Neuronal stem cell (in vitro differentiated cells): ENCODE measurements around the gene ZFHX3.

Experiments
- DNase-seq: peaks from one replicate; pipeline ENCODE4 v3.0.0-alpha.2; 2013; ENCODE audit warnings: low spot score
- H2AFZ ChIP-seq: one replicate; pipeline ENCODE4 v1.6.1; 2013; ENCODE audit warnings: mild to moderate bottlenecking, low read length, inconsistent platforms
- H2AK5ac ChIP-seq: 2 replicates; pipeline ENCODE4 v1.6.1; 2013; ENCODE audit warnings: low read depth, mild to moderate bottlenecking, inconsistent platforms, low read length, moderate library complexity, mixed read lengths
- H2BK120ac ChIP-seq: 2 replicates; pipeline ENCODE4 v1.6.1; 2013; ENCODE audit warnings: low read depth, mild to moderate bottlenecking, inconsistent platforms, low read length, moderate library complexity, mixed read lengths
- H2BK12ac ChIP-seq: one replicate; pipeline ENCODE4 v1.6.1; 2013; ENCODE audit warnings: low read length, inconsistent platforms
- H2BK15ac ChIP-seq: 2 replicates; pipeline ENCODE4 v1.6.1; 2013; ENCODE audit warnings: mild to moderate bottlenecking, low read length, inconsistent platforms, mixed read lengths
- H2BK5ac ChIP-seq: one replicate; pipeline ENCODE4 v1.6.1; 2013; ENCODE audit warnings: inconsistent platforms, mild to moderate bottlenecking, low read length, moderate library complexity
- H3K14ac ChIP-seq: one replicate; pipeline ENCODE4 v1.6.1; 2013; ENCODE audit warnings: low read length, inconsistent platforms
- H3K18ac ChIP-seq: 2 replicates; pipeline ENCODE4 v1.6.1; 2013; ENCODE audit warnings: low read length, inconsistent platforms
- H3K23ac ChIP-seq: 2 replicates; pipeline ENCODE4 v1.6.1; 2013; ENCODE audit warnings: low read depth, mild to moderate bottlenecking, mixed read lengths, low read length, inconsistent platforms; ENCODE audit not compliant: poor library complexity
- H3K27ac ChIP-seq: replicated peaks from 3 replicates; pipeline ENCODE4 v1.5.1; 2013; ENCODE audit warnings: low read length, inconsistent platforms
- H3K27me3 ChIP-seq, 3 experiments: 2 replicates each; pipeline ENCODE4 v1.6.1; 2013; ENCODE audit warnings: low read length in 3 of 3, mild to moderate bottlenecking in 2 of 3, inconsistent platforms in 1 of 3, low read depth in 1 of 3, mixed read lengths in 1 of 3, moderate library complexity in 1 of 3; ENCODE audit not compliant: control insufficient read depth in 3 of 3, insufficient read depth in 3 of 3
- H3K36me3 ChIP-seq, 2 donors: replicated peaks in 1 of 2; 2 replicates each; pipeline ENCODE4 v1.6.1; 2013; ENCODE audit warnings: low read length in 2 of 2; ENCODE audit not compliant: control insufficient read depth in 2 of 2, insufficient read depth in 2 of 2
- H3K4ac ChIP-seq: 2 replicates; pipeline ENCODE4 v1.6.1; 2013; ENCODE audit warnings: inconsistent platforms, mild to moderate bottlenecking, low read length, moderate library complexity
- H3K4me1 ChIP-seq, 2 donors: 1 replicate in 1 of 2; 2 replicates in 1 of 2; pipeline ENCODE4 v1.6.1; 2013; ENCODE audit warnings: low read length in 2 of 2, low read depth in 1 of 2; ENCODE audit not compliant: control insufficient read depth in 2 of 2, insufficient read depth in 1 of 2
- H3K4me2 ChIP-seq: one replicate; pipeline ENCODE4 v1.6.1; 2013; ENCODE audit warnings: mild to moderate bottlenecking, low read length, inconsistent platforms; ENCODE audit not compliant: insufficient read depth, poor library complexity, severe bottlenecking
- H3K4me3 ChIP-seq, 2 donors: 2 replicates each; pipeline ENCODE4 v1.5.1; 2013; ENCODE audit warnings: low read length in 2 of 2, mild to moderate bottlenecking in 2 of 2, inconsistent platforms in 1 of 2, moderate library complexity in 1 of 2
- H3K79me1 ChIP-seq: one replicate; pipeline ENCODE4 v1.6.1; 2013; ENCODE audit warnings: low read depth, mild to moderate bottlenecking, inconsistent platforms, low read length, moderate library complexity
- H3K9ac ChIP-seq: one replicate; pipeline ENCODE4 v1.6.1; 2013; ENCODE audit warnings: mild to moderate bottlenecking, low read depth, low read length, inconsistent platforms; ENCODE audit not compliant: poor library complexity
- H3K9me3 ChIP-seq, 2 donors: replicated peaks in 1 of 2; 2 replicates each; pipeline versions ENCODE3 to v1.6.1; 2013; ENCODE audit warnings: low read length in 2 of 2, mild to moderate bottlenecking in 2 of 2, inconsistent platforms in 1 of 2, low read depth in 1 of 2, mixed read lengths in 1 of 2, moderate library complexity in 1 of 2; ENCODE audit not compliant: control insufficient read depth in 2 of 2, insufficient read depth in 1 of 2
- H4K8ac ChIP-seq: one replicate; pipeline ENCODE4 v1.6.1; 2013; ENCODE audit warnings: low read depth, mild to moderate bottlenecking, inconsistent platforms, low read length, moderate library complexity
- H4K91ac ChIP-seq: one replicate; pipeline ENCODE4 v1.6.1; 2013; ENCODE audit warnings: low read length, low read depth, mild to moderate bottlenecking, inconsistent platforms; ENCODE audit not compliant: poor library complexity
- WGBS, 2 donors: extraction: QIAGEN DNeasy Blood & Tissue Kit; methylation state at CpG; one replicate each; pipeline ENCODE4 v1.1.7; 2013; ENCODE audit warnings: missing lambda C conversion rate in 2 of 2, mixed read lengths in 1 of 2; ENCODE audit not compliant: insufficient read length in 2 of 2, insufficient replicate concordance in 1 of 2; ENCODE audit errors: extremely low coverage in 2 of 2; 5-methylcytosine and 5-hydroxymethylcytosine counted together

Gene ZFHX3

DNA sequence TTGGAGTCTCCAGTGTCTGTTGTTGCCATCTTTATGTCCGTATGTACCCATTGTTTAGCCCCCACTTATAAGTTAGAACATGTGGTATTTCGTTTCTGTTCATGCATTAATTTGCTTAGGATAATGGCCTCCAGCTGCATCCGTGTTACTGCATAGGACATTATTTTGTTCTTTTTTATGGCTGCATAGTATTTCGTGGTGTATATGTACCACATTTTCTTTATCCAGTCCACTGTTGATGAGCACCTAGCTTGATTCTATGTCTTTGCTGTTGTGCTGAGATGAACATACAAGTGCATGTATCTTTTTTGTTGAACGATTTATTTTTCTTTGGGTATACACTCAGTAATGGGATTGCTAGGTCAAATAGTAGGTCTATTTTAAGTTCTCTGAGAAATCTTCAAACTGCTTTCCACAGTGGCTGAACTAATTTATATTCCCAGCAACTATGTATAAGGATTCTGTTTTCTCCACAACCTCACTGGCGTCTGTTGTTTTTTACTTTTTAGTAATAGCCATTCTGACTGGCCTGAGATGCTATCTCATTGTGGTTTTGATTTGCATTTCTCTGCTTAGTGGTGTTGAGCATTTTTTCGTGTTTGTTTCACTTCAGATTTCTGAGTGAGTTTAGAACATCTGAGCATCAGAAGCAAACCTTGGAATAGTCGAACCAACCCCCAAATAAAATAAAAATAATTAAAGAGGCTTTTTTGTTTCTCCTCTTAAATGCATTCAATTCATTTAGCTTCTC lies 304.7 kb downstream of the ZFHX3 start:
- H3K27me3 ChIP-seq = no peaks in the 10 kb centered on the region
- H2BK15ac ChIP-seq = no peak overlapping the region
- no peak overlapping the region for H2BK12ac ChIP-seq
- H3K4me2 ChIP-seq = no peak overlapping the region
- no peak overlapping the region for H2BK5ac ChIP-seq
- peaks cover 0 to 3% of the 10 kb centered on the region in 2 donors for H3K9me3 ChIP-seq
- H4K91ac ChIP-seq = no peak overlapping the region
- peaks cover 0 to 4% of the 10 kb centered on the region in 2 donors for H3K36me3 ChIP-seq
- H4K8ac ChIP-seq = no peak overlapping the region
- no peak overlapping the region for H3K27ac ChIP-seq
- H3K4me3 ChIP-seq = no peak overlapping the region
- H2AK5ac ChIP-seq = no peak overlapping the region
- DNase-seq = no peak
- no peak overlapping the region for H3K4ac ChIP-seq
- peaks cover 0 to 9% of the 10 kb centered on the region in 2 donors for H3K4me1 ChIP-seq
- H3K14ac ChIP-seq = no peak overlapping the region
- H3K18ac ChIP-seq = no peak overlapping the region
- H3K79me1 ChIP-seq = no peaks in the 10 kb centered on the region
- H2BK120ac ChIP-seq = no peak overlapping the region
- no peak overlapping the region for H3K23ac ChIP-seq
- no peak overlapping the region for H3K9ac ChIP-seq
- WGBS, 2 donors = no CpG with 5 or more reads among the region's 8 CpGs
- no peak overlapping the region for H2AFZ ChIP-seq

DNA sequence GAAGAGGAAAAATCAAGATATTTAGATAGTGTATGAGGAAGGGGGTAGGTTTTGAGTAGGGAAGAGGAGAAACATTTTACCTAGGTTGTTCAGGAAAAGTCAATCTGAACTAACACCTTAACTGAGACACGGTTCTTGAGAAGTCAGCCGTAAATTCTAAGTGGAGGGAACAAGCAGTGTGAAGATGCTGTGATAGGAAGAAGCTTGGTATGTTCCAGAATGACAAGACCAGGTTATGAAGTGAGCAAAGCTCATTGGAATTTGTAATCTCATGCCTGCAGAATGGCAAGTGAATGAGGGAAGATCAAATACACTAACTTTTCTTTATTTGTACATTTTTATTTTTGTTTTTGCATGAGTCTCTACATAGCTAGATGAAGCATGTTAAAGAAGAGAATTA lies 307.6 kb downstream of the ZFHX3 start:
- Histone ChIP-seq H3K36me3 (peaks cover 0 to 2% of the 10 kb centered on the region in 2 donors), H3K18ac (no peak overlapping the region), H3K79me1 (peaks cover 3% of the 10 kb centered on the region), H3K4me3 (no peak overlapping the region), H3K4me2 (no peak overlapping the region), H3K23ac (no peak overlapping the region), H3K4me1 (peaks cover 5 to 7% of the 10 kb centered on the region in 2 donors), H3K14ac (no peak overlapping the region), H4K8ac (no peak overlapping the region), H3K9ac (no peak overlapping the region), H2BK120ac (no peak overlapping the region), H2AFZ (no peak overlapping the region), H3K27me3 (no peaks in the 10 kb centered on the region), H3K9me3 (peaks cover 0 to 10% of the 10 kb centered on the region in 2 donors), H2AK5ac (no peak overlapping the region), H3K4ac (no peak overlapping the region), H2BK15ac (no peak overlapping the region), H2BK5ac (no peak overlapping the region), H2BK12ac (no peak overlapping the region), H4K91ac (no peak overlapping the region), H3K27ac (no peak overlapping the region)
- DNase-seq = no peak
- no CpG with 5 or more reads among the region's 2 CpGs for WGBS, 2 donors

DNA sequence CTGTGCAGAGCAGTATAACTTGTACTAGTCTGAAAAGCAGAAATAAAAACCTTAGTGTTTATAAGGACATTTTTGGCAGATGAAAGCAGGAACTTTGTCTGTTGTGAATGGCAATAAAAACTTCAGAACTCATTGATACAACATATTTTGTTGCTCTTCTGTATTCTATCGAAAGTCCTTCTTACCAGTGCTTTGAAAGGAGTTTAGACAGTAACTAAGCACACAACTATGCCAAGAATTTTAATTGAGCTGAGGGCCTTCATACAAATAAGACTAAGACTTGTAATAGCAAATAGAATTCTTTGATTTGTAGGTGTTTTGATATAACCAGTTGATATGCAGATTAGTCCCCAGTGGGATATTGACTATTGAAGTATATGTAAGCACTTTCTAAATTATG lies 308.4 kb downstream of the ZFHX3 start:
- no peak overlapping the region for H3K14ac ChIP-seq
- H2BK12ac ChIP-seq = no peak overlapping the region
- H3K18ac ChIP-seq = no peak overlapping the region
- H3K27ac ChIP-seq = no peak overlapping the region
- H3K4me3 ChIP-seq = no peak overlapping the region
- H3K9me3 ChIP-seq = peaks cover 0 to 13% of the 10 kb centered on the region in 2 donors
- no peak overlapping the region for H2BK5ac ChIP-seq
- no peak for DNase-seq
- H4K8ac ChIP-seq = no peak overlapping the region
- peaks cover 0 to 2% of the 10 kb centered on the region in 2 donors for H3K36me3 ChIP-seq
- no peak overlapping the region for H2BK15ac ChIP-seq
- H3K23ac ChIP-seq = no peak overlapping the region
- H2AFZ ChIP-seq = no peak overlapping the region
- no peak overlapping the region for H3K9ac ChIP-seq
- peaks cover 5 to 7% of the 10 kb centered on the region in 2 donors for H3K4me1 ChIP-seq
- WGBS, 2 donors = no CpG with 5 or more reads among the region's 1 CpG
- H2BK120ac ChIP-seq = no peak overlapping the region
- H3K27me3 ChIP-seq = no peaks in the 10 kb centered on the region
- no peak overlapping the region for H3K4me2 ChIP-seq
- H3K4ac ChIP-seq = no peak overlapping the region
- no peak overlapping the region for H2AK5ac ChIP-seq
- peaks cover 3% of the 10 kb centered on the region for H3K79me1 ChIP-seq
- no peak overlapping the region for H4K91ac ChIP-seq

DNA sequence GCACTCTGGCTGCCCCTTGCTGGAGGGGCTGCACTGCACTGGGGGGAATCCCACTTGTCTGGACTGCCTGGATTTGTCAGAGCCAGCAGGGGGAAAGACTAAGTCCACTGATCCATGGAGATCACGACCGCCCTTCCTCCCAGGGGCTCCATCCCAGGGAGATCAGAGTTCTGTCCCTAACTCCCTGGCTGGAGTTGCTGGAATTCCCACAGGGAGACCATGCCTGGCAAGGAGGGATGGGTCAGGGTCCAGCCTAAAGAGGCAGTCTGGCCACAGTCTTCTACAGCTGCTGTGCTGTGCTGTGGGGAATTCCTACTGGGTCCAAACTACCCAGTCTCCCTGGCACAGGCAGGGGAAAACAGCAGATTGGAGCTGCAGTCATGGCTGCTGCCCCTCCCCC lies 311.9 kb downstream of the ZFHX3 start:
- no peak overlapping the region for H2BK120ac ChIP-seq
- H3K36me3 ChIP-seq = peaks cover 0 to 2% of the 10 kb centered on the region in 2 donors
- DNase-seq = no peak
- H3K9me3 ChIP-seq = peaks cover 0 to 19% of the 10 kb centered on the region in 2 donors
- H3K4me3 ChIP-seq = no peak overlapping the region
- no peak overlapping the region for H2BK15ac ChIP-seq
- no peak overlapping the region for H3K4ac ChIP-seq
- H3K4me1 ChIP-seq = peaks cover 3 to 7% of the 10 kb centered on the region in 2 donors
- no peak overlapping the region for H3K27ac ChIP-seq
- no peak overlapping the region for H3K4me2 ChIP-seq
- WGBS, 2 donors = no CpG with 5 or more reads among the region's 2 CpGs
- no peak overlapping the region for H3K9ac ChIP-seq
- H3K23ac ChIP-seq = no peak overlapping the region
- H4K8ac ChIP-seq = no peak overlapping the region
- no peak overlapping the region for H2BK12ac ChIP-seq
- peaks cover 3% of the 10 kb centered on the region for H3K79me1 ChIP-seq
- peak overlapping the region; percentile 6 for H3K18ac ChIP-seq
- no peak overlapping the region for H2AFZ ChIP-seq
- H2BK5ac ChIP-seq = no peak overlapping the region
- H4K91ac ChIP-seq = no peak overlapping the region
- H3K14ac ChIP-seq = no peak overlapping the region
- no peak overlapping the region for H2AK5ac ChIP-seq
- H3K27me3 ChIP-seq = no peaks in the 10 kb centered on the region
